ENCODE measurements around the gene NUP98.

NUP98 gene

GRCh38 chr11:3825473-3826154, 28.3 kb upstream of the NUP98 start:
- WGBS (ENCODE audit: extremely low coverage, insufficient coverage, low lambda C conversion rate) = no CpG with 5 or more reads among the region's 8 CpGs
- DNase-seq = no peak

GRCh38 chr11:3824714-3825472, 27.5 kb upstream of the NUP98 start:
- no CpG with 5 or more reads among the region's 18 CpGs for WGBS (ENCODE audit: extremely low coverage, insufficient coverage, low lambda C conversion rate)
- no peak overlapping the region for H2BK15ac ChIP-seq (replicated peaks; ENCODE audit: low read depth)
- no peak overlapping the region for H4K5ac ChIP-seq (ENCODE audit: low read length)
- no peak overlapping the region for H3K4me3 ChIP-seq (ENCODE audit: low read length)
- no peak overlapping the region for H3K27ac ChIP-seq (ENCODE audit: low read depth, low read length)
- peak; percentile 95 for DNase-seq
- H2AK5ac ChIP-seq (ENCODE audit: low read length) = no peak overlapping the region
- H3K56ac ChIP-seq (ENCODE audit: low read length) = peak overlapping the region; percentile 57
- no peak overlapping the region for H2BK120ac ChIP-seq (ENCODE audit: low read depth, low read length)
- no peak overlapping the region for H3K4me2 ChIP-seq (ENCODE audit: low read length)
- no peaks in the 10 kb centered on the region for H3K79me2 ChIP-seq (ENCODE audit: control insufficient read depth, insufficient read depth, low read length)
- peak overlapping the region; percentile 1 for H3K23ac ChIP-seq (ENCODE audit: low read length)
- no peak overlapping the region for H3K18ac ChIP-seq (ENCODE audit: low read length)
- H3K4me1 ChIP-seq (ENCODE audit: control insufficient read depth, low read depth, low read length) = peaks cover 4% of the 10 kb centered on the region
- no peak overlapping the region for H3K9ac ChIP-seq (ENCODE audit: low read length)
- H3K79me1 ChIP-seq (ENCODE audit: low read length) = no peaks in the 10 kb centered on the region
- peaks cover 10% of the 10 kb centered on the region for H3K36me3 ChIP-seq (ENCODE audit: control insufficient read depth, insufficient read depth, low read length)
- H4K8ac ChIP-seq (ENCODE audit: low read depth, low read length) = no peak overlapping the region
- no peaks in the 10 kb centered on the region for H3K27me3 ChIP-seq (ENCODE audit: insufficient read depth, low read length, poor library complexity)
- H3K4ac ChIP-seq (ENCODE audit: low read depth, low read length) = no peak overlapping the region
- H2BK5ac ChIP-seq (ENCODE audit: low read length) = no peak overlapping the region

More at GRCh38 chr11:3825473-3826154, 28.3 kb upstream of the NUP98 start:
- Histone ChIP-seq H2BK5ac (ENCODE audit: low read length) (no peak overlapping the region), H4K8ac (ENCODE audit: low read depth, low read length) (no peak overlapping the region), H3K56ac (ENCODE audit: low read length) (peak overlapping the region; percentile 9), H3K27me3 (ENCODE audit: insufficient read depth, low read length, poor library complexity) (no peaks in the 10 kb centered on the region), H3K4me3 (ENCODE audit: low read length) (no peak overlapping the region), H2AK5ac (ENCODE audit: low read length) (no peak overlapping the region), H3K4me2 (ENCODE audit: low read length) (no peak overlapping the region), H3K79me1 (ENCODE audit: low read length) (no peaks in the 10 kb centered on the region), H2BK120ac (ENCODE audit: low read depth, low read length) (no peak overlapping the region), H3K9ac (ENCODE audit: low read length) (no peak overlapping the region), H3K23ac (ENCODE audit: low read length) (peak overlapping the region; percentile 1), H3K4ac (ENCODE audit: low read depth, low read length) (no peak overlapping the region), H4K5ac (ENCODE audit: low read length) (no peak overlapping the region), H3K36me3 (ENCODE audit: control insufficient read depth, insufficient read depth, low read length) (peaks cover 10% of the 10 kb centered on the region), H3K79me2 (ENCODE audit: control insufficient read depth, insufficient read depth, low read length) (no peaks in the 10 kb centered on the region), H3K4me1 (ENCODE audit: control insufficient read depth, low read depth, low read length) (peaks cover 4% of the 10 kb centered on the region), H3K27ac (ENCODE audit: low read depth, low read length) (no peak overlapping the region), H2BK15ac (replicated peaks; ENCODE audit: low read depth) (no peak overlapping the region), H3K18ac (ENCODE audit: low read length) (no peak overlapping the region)

- H3K27me3 ChIP-seq (ENCODE audit: insufficient read depth, low read length, poor library complexity) = no peaks in the 10 kb centered on the region
- no peak overlapping the region for H4K5ac ChIP-seq (ENCODE audit: low read length)
- H4K8ac ChIP-seq (ENCODE audit: low read depth, low read length) = no peak overlapping the region
- H2BK120ac ChIP-seq (ENCODE audit: low read depth, low read length) = no peak overlapping the region
- H3K56ac ChIP-seq (ENCODE audit: low read length) = no peak overlapping the region
- no peak for DNase-seq
- H2BK5ac ChIP-seq (ENCODE audit: low read length) = no peak overlapping the region
- WGBS (ENCODE audit: extremely low coverage, insufficient coverage, low lambda C conversion rate) = no CpG with 5 or more reads among the region's 30 CpGs
- no peak overlapping the region for H3K23ac ChIP-seq (ENCODE audit: low read length)
- H3K4me3 ChIP-seq (ENCODE audit: low read length) = no peak overlapping the region
- no peaks in the 10 kb centered on the region for H3K79me1 ChIP-seq (ENCODE audit: low read length)
- H2BK15ac ChIP-seq (replicated peaks; ENCODE audit: low read depth) = no peak overlapping the region
- no peak overlapping the region for H3K9ac ChIP-seq (ENCODE audit: low read length)
- H3K4ac ChIP-seq (ENCODE audit: low read depth, low read length) = no peak overlapping the region
- peaks cover 4% of the 10 kb centered on the region for H3K4me1 ChIP-seq (ENCODE audit: control insufficient read depth, low read depth, low read length)
- no peaks in the 10 kb centered on the region for H3K79me2 ChIP-seq (ENCODE audit: control insufficient read depth, insufficient read depth, low read length)
- H3K4me2 ChIP-seq (ENCODE audit: low read length) = no peak overlapping the region
- H3K18ac ChIP-seq (ENCODE audit: low read length) = no peak overlapping the region
- H3K36me3 ChIP-seq (ENCODE audit: control insufficient read depth, insufficient read depth, low read length) = peaks cover 10% of the 10 kb centered on the region
- H2AK5ac ChIP-seq (ENCODE audit: low read length) = no peak overlapping the region
- no peak overlapping the region for H3K27ac ChIP-seq (ENCODE audit: low read depth, low read length)
Observed at GRCh38 chr11:3823762-3824506, 26.6 kb upstream of the NUP98 start.

GRCh38 chr11:3823303-3823702, 25.9 kb upstream of the NUP98 start:
- no peak overlapping the region for H3K9ac ChIP-seq (ENCODE audit: low read length)
- no peak for DNase-seq
- no peak overlapping the region for H4K5ac ChIP-seq (ENCODE audit: low read length)
- no CpG with 5 or more reads among the region's 3 CpGs for WGBS (ENCODE audit: extremely low coverage, insufficient coverage, low lambda C conversion rate)
- H3K23ac ChIP-seq (ENCODE audit: low read length) = no peak overlapping the region
- H3K27ac ChIP-seq (ENCODE audit: low read depth, low read length) = no peak overlapping the region
- H3K4me2 ChIP-seq (ENCODE audit: low read length) = no peak overlapping the region
- H3K27me3 ChIP-seq (ENCODE audit: insufficient read depth, low read length, poor library complexity) = no peaks in the 10 kb centered on the region
- H3K36me3 ChIP-seq (ENCODE audit: control insufficient read depth, insufficient read depth, low read length) = peaks cover 10% of the 10 kb centered on the region
- H3K79me2 ChIP-seq (ENCODE audit: control insufficient read depth, insufficient read depth, low read length) = no peaks in the 10 kb centered on the region
- no peak overlapping the region for H2AK5ac ChIP-seq (ENCODE audit: low read length)
- no peak overlapping the region for H3K4me3 ChIP-seq (ENCODE audit: low read length)
- H2BK15ac ChIP-seq (replicated peaks; ENCODE audit: low read depth) = no peak overlapping the region
- no peak overlapping the region for H3K4ac ChIP-seq (ENCODE audit: low read depth, low read length)
- H3K4me1 ChIP-seq (ENCODE audit: control insufficient read depth, low read depth, low read length) = peaks cover 4% of the 10 kb centered on the region
- no peaks in the 10 kb centered on the region for H3K79me1 ChIP-seq (ENCODE audit: low read length)
- no peak overlapping the region for H3K56ac ChIP-seq (ENCODE audit: low read length)
- H4K8ac ChIP-seq (ENCODE audit: low read depth, low read length) = no peak overlapping the region
- no peak overlapping the region for H2BK120ac ChIP-seq (ENCODE audit: low read depth, low read length)
- H2BK5ac ChIP-seq (ENCODE audit: low read length) = no peak overlapping the region
- H3K18ac ChIP-seq (ENCODE audit: low read length) = no peak overlapping the region

GRCh38 chr11:3822312-3822711, 25.0 kb upstream of the NUP98 start:
- Histone ChIP-seq H3K18ac (ENCODE audit: low read length) (no peak overlapping the region), H2BK5ac (ENCODE audit: low read length) (no peak overlapping the region), H4K5ac (ENCODE audit: low read length) (no peak overlapping the region), H3K23ac (ENCODE audit: low read length) (no peak overlapping the region), H3K36me3 (ENCODE audit: control insufficient read depth, insufficient read depth, low read length) (peaks cover 4% of the 10 kb centered on the region), H2BK15ac (replicated peaks; ENCODE audit: low read depth) (no peak overlapping the region), H3K4ac (ENCODE audit: low read depth, low read length) (no peak overlapping the region), H3K56ac (ENCODE audit: low read length) (no peak overlapping the region), H3K4me2 (ENCODE audit: low read length) (no peak overlapping the region), H3K79me1 (ENCODE audit: low read length) (no peaks in the 10 kb centered on the region), H2BK120ac (ENCODE audit: low read depth, low read length) (no peak overlapping the region), H3K4me1 (ENCODE audit: control insufficient read depth, low read depth, low read length) (peaks cover 4% of the 10 kb centered on the region), H3K79me2 (ENCODE audit: control insufficient read depth, insufficient read depth, low read length) (no peaks in the 10 kb centered on the region), H3K9ac (ENCODE audit: low read length) (no peak overlapping the region), H3K27me3 (ENCODE audit: insufficient read depth, low read length, poor library complexity) (no peaks in the 10 kb centered on the region), H3K27ac (ENCODE audit: low read depth, low read length) (no peak overlapping the region), H2AK5ac (ENCODE audit: low read length) (no peak overlapping the region), H4K8ac (ENCODE audit: low read depth, low read length) (no peak overlapping the region), H3K4me3 (ENCODE audit: low read length) (no peak overlapping the region)
- no CpG with 5 or more reads among the region's 7 CpGs for WGBS (ENCODE audit: extremely low coverage, insufficient coverage, low lambda C conversion rate)
- no peak for DNase-seq
